HCT116 (cell line): ENCODE results near the gene ICA1. TPM values are rescaled to one million over a fixed set of nuclear protein-coding genes. Genes with fewer than 3 reads are reported as not detected.

Source experiments
- ATAC-seq: fragments of 200-7000 bp; cut with Tn5 transposase; 2 replicates; pipeline ENCODE4 v1.9.1; 2020; ENCODE audit warnings: mild to moderate bottlenecking, moderate library complexity
- BruUV-seq: library from RNA; stranded (reverse); fragments of 400-500 nt; replicated peaks from 2 replicates; lab custom pipeline; 2021; lab: Mats Ljungman, UMichigan
- CTCF ChIA-PET: fragments of 300-600 bp; sonication (Branson Sonifier 250); formaldehyde crosslinking; loops from one replicate; lab custom pipeline; 2021; ENCODE audit warnings: antibody characterized with exemption; lab: Charles Lee
- POLR2A ChIA-PET: fragments of 300-600, 350-600 bp; sonication (Branson Sonifier 250); formaldehyde crosslinking; loops from one replicate; lab custom pipeline; 2021; ENCODE audit warnings: antibody characterized with exemption; lab: Charles Lee
- RAD21 ChIA-PET, 2 experiments: fragments of 300-600 bp; sonication (Branson Sonifier 250); formaldehyde crosslinking; loops; one replicate each; lab custom pipeline; 2023; ENCODE audit warnings: low total read pairs in 2 of 2; ENCODE audit not compliant: uncharacterized antibody in 2 of 2, unreplicated experiment in 2 of 2, low non-redundant PET in 1 of 2; lab: Charles Lee
- DNase-seq: peaks from one replicate; pipeline ENCODE4 v3.0.0-alpha.2; 2010; ENCODE audit warnings: low read depth, low spot score
- H2AFZ ChIP-seq: fragments of 200-600 bp; shearing (Covaris generic), sonication (generic); 2 replicates; pipeline ENCODE4 v1.6.1; 2017; ENCODE audit warnings: low read depth, mixed run types, mixed read lengths, antibody characterized with exemption, low read length; ENCODE audit not compliant: poor library complexity, severe bottlenecking
- H3K27ac ChIP-seq: 2 replicates; pipeline ENCODE4 v1.5.1; 2012; ENCODE audit warnings: low read depth, low read length
- H3K27me3 ChIP-seq: fragments of 200-600 bp; sonication (generic); 2 replicates; pipeline ENCODE4 v1.6.1; 2016; ENCODE audit warnings: mixed run types, low read length, mixed read lengths; ENCODE audit not compliant: insufficient read depth
- H3K36me3 ChIP-seq, 2 experiments: fragments of 200-500 bp in 1 of 2; fragments of 200-600 bp in 1 of 2; sonication (Bioruptor generic) in 1 of 2; sonication (generic) in 1 of 2; 2 replicates each; pipeline versions ENCODE4 v1.5.1 to v1.6.1; 2014 to 2016; ENCODE audit warnings: low read length in 2 of 2, inconsistent platforms in 1 of 2, mixed read lengths in 1 of 2, mixed run types in 1 of 2; ENCODE audit not compliant: insufficient read depth in 2 of 2, control insufficient read depth in 1 of 2
- H3K4me1 ChIP-seq, 2 experiments: fragments of 200-600 bp in 1 of 2; sonication (generic) in 1 of 2; 2 replicates each; pipeline versions ENCODE4 v1.5.1 to v1.6.1; 2012 to 2017; ENCODE audit warnings: low read length in 2 of 2, inconsistent platforms in 1 of 2, mild to moderate bottlenecking in 1 of 2, mixed read lengths in 1 of 2, mixed run types in 1 of 2, moderate library complexity in 1 of 2; ENCODE audit not compliant: insufficient read depth in 2 of 2, control insufficient read depth in 1 of 2
- H3K4me2 ChIP-seq: fragments of 200-600 bp; sonication (generic); 2 replicates; pipeline ENCODE4 v1.6.1; 2017; ENCODE audit warnings: mixed run types, low read length, mixed read lengths
- H3K4me3 ChIP-seq, 2 experiments: fragments of 200-600 bp in 1 of 2; sonication (generic) in 1 of 2; replicated peaks in 1 of 2; 2 replicates each; pipeline ENCODE4 v1.5.1; 2011 to 2016; ENCODE audit warnings: low read length in 2 of 2, control low read depth in 1 of 2, low read depth in 1 of 2, mild to moderate bottlenecking in 1 of 2, mixed read lengths in 1 of 2, mixed run types in 1 of 2
- H3K79me2 ChIP-seq: fragments of 200-600 bp; sonication (generic); 2 replicates; pipeline ENCODE4 v1.6.1; 2017; ENCODE audit warnings: mild to moderate bottlenecking, mixed run types, low read length, moderate library complexity, mixed read lengths; ENCODE audit not compliant: insufficient read depth
- H3K9ac ChIP-seq: fragments of 200-600 bp; sonication (generic); 2 replicates; pipeline ENCODE4 v1.6.1; 2016; ENCODE audit warnings: low read length, mixed read lengths
- H3K9me2 ChIP-seq: fragments of 200-600 bp; sonication (generic), shearing (Covaris generic); 2 replicates; pipeline ENCODE4 v1.6.1; 2017; ENCODE audit warnings: mixed run types, mild to moderate bottlenecking, moderate library complexity; ENCODE audit not compliant: insufficient read depth
- H3K9me3 ChIP-seq, 2 experiments: fragments of 200-500 bp in 1 of 2; fragments of 200-600 bp in 1 of 2; sonication (Bioruptor generic) in 1 of 2; sonication (generic) in 1 of 2; 2 replicates each; pipeline ENCODE4 v1.6.1; 2014 to 2017; ENCODE audit warnings: low read length in 2 of 2, mixed read lengths in 2 of 2, inconsistent platforms in 1 of 2, low read depth in 1 of 2, mild to moderate bottlenecking in 1 of 2, mixed run types in 1 of 2, moderate library complexity in 1 of 2; ENCODE audit not compliant: control insufficient read depth in 1 of 2, insufficient read depth in 1 of 2
- H4K20me1 ChIP-seq: fragments of 200-600 bp; sonication (generic), shearing (Covaris generic); 2 replicates; pipeline ENCODE4 v1.6.1; 2017; ENCODE audit warnings: mixed run types, mild to moderate bottlenecking, moderate library complexity; ENCODE audit not compliant: insufficient read depth
- EGR1 ChIP-seq: IDR thresholded peaks from 2 replicates; pipeline ENCODE4 v1.6.1; 2012; ENCODE audit warnings: low read depth
- JUND ChIP-seq: IDR thresholded peaks from 2 replicates; pipeline ENCODE4 v1.6.1; 2012
- SP1 ChIP-seq: IDR thresholded peaks from 2 replicates; pipeline ENCODE4 v1.6.1; 2012; ENCODE audit warnings: low read depth
- ZNF274 ChIP-seq: fragments of 200-500 bp; sonication (Bioruptor generic); IDR thresholded peaks from 2 replicates; pipeline ENCODE4 v1.6.1; 2014; ENCODE audit warnings: mild to moderate bottlenecking, low read depth, low read length, inconsistent platforms
- intact Hi-C: fragments of 100-400 bp; cut with micrococcal nuclease; formaldehyde crosslinking; loops from 2 replicates; pipeline ENCODE4 v1.10.0; 2022
- total RNA-seq: library from RNA; stranded (reverse); gene quantifications from one replicate; pipeline ENCODE4 v1.2.1, GENCODE V29; 2021; ENCODE audit not compliant: unreplicated experiment
- TF ChIP-seq, protein P1 (sequence below), 3 experiments: fragments of 200-600 bp in 1 of 3; sonication (generic) in 1 of 3; IDR thresholded peaks in 2 of 3; conservative IDR thresholded peaks in 1 of 3; 2 replicates each; pipeline ENCODE4 v1.5.1; 2012 to 2017; ENCODE audit warnings: low read depth in 2 of 3, low read length in 2 of 3, antibody characterized with exemption in 1 of 3, borderline replicate concordance in 1 of 3, control low read depth in 1 of 3, mild to moderate bottlenecking in 1 of 3, mixed read lengths in 1 of 3, mixed run types in 1 of 3, moderate library complexity in 1 of 3; ENCODE audit not compliant: insufficient read depth in 1 of 3
- TF ChIP-seq, protein P2 (sequence below): IDR thresholded peaks from 2 replicates; pipeline ENCODE4 v1.6.1; 2012

ICA1 gene
- total RNA-seq, 1 experiment from 2014 or later: 16.4 TPM

DNA sequence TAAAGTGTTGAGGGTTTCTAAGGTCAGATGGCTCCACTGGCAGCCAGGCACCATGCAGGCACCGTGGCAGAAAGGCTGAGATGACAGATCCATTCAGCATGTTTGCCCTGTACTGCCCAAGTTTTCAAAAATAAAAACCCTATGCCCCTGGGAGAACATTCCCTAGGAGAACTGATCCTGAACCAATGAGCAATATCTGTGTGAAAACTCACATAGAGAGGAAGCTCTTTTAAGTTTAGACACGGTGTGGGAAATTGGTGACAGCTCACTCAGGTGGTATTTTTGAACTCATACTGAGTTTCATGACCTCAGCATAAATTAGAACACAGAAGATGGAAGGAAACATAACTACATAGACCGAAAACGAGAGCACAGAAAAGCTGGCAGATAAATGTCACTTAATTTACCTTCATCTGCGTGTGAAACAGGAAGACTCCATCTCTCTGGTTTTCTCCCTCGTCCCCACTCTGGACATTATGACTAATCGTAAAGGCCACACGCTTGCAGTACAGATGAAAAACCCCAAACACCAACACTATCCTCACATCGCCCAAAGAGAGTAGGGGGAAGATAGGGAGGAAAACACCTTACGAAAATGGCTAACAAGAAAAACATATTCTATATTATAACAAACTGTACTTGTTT, 127.8 kb downstream of the ICA1 start:
- no peak overlapping the region for H3K4me3 ChIP-seq
- no peaks in the 10 kb centered on the region for H4K20me1 ChIP-seq
- no peaks in the 10 kb centered on the region for H3K27me3 ChIP-seq
- no TSS peak for BruUV-seq
- POLR2A ChIA-PET: no interaction called here
- H3K4me1 ChIP-seq: no peaks in the 10 kb centered on the region
- no peaks in the 10 kb centered on the region for H3K9me3 ChIP-seq
- CTCF ChIA-PET: no interaction called here
- H3K79me2 ChIP-seq: no peaks in the 10 kb centered on the region
- DNase-seq: no peak
- H3K4me2 ChIP-seq: no peak overlapping the region
- no peak for TF ChIP-seq ZNF274
- TF ChIP-seq, protein P1, sequence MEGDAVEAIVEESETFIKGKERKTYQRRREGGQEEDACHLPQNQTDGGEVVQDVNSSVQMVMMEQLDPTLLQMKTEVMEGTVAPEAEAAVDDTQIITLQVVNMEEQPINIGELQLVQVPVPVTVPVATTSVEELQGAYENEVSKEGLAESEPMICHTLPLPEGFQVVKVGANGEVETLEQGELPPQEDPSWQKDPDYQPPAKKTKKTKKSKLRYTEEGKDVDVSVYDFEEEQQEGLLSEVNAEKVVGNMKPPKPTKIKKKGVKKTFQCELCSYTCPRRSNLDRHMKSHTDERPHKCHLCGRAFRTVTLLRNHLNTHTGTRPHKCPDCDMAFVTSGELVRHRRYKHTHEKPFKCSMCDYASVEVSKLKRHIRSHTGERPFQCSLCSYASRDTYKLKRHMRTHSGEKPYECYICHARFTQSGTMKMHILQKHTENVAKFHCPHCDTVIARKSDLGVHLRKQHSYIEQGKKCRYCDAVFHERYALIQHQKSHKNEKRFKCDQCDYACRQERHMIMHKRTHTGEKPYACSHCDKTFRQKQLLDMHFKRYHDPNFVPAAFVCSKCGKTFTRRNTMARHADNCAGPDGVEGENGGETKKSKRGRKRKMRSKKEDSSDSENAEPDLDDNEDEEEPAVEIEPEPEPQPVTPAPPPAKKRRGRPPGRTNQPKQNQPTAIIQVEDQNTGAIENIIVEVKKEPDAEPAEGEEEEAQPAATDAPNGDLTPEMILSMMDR (IDR thresholded peaks at IDR 0.05 in 2 of 3, conservative IDR thresholded peaks at IDR 0.05 in 1 of 3; ENCODE audit: borderline replicate concordance in 1 of 3, insufficient read depth in 1 of 3, low read depth in 2 of 3, low read length in 2 of 3): no peak
- no peak for TF ChIP-seq SP1
- TF ChIP-seq, protein P2, sequence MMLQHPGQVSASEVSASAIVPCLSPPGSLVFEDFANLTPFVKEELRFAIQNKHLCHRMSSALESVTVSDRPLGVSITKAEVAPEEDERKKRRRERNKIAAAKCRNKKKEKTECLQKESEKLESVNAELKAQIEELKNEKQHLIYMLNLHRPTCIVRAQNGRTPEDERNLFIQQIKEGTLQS: no peak
- no peak for TF ChIP-seq EGR1
- no peak for TF ChIP-seq JUND
- H2AFZ ChIP-seq: no peak overlapping the region
- H3K9me2 ChIP-seq: no peaks in the 10 kb centered on the region
- no peak overlapping the region for H3K27ac ChIP-seq
- no peak for ATAC-seq
- intact Hi-C loops: no loop called here
- no peak overlapping the region for H3K9ac ChIP-seq
- no peaks in the 10 kb centered on the region for H3K36me3 ChIP-seq
- RAD21 ChIA-PET: no interaction called here
